ENCODE data around the gene SAP30BP. TPM values are rescaled to one million over a fixed set of nuclear protein-coding genes. Genes with fewer than 3 reads are reported as not detected.

Gene SAP30BP
- total RNA-seq, 1 experiment from 2014 or later = 162 TPM

DNA sequence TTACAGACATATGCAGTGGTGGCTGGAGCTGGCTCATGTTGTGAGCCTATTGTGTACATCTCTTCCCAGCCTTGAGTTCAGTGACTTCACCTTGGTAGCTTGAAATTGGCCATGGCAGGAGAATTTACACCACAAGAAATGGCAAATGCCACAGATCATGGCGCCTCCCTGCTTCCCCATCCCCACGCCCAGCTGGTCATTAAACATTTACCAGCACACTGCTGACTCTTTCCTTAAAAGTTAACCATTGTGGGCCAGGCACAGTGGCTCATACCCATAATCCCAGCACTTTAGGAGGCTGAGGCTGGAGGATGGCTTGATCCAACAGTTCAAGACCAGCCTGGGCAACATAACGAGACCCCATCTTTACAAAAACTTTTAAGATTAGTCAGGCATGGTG lies 31.5 kb downstream of the SAP30BP start:
- DNase-seq (ENCODE audit: low spot score) = no peak
- in situ Hi-C loops (cut with HindIII; ENCODE audit: low sequenced_read_pairs) = no loop called here

DNA sequence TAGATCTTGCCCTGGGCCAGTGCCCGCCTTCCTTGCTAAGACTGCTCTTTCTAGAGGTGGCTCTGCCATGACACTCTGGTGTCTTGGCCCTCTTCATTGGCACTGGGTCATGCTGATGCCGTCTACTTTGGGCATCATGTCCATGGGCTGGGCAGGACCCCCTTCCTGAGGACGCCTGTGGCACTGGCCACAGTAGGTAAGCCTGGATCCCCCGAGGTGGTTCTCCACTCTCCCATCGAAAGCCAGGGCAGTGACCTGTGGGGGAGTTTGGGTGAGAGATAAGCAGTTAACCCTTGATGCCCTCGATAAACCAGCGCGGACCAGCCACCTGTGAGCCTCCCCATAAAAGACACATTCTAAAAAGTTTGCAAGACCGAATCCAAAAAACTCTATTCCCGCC lies 34.1 kb downstream of the SAP30BP start:
- in situ Hi-C loops (cut with HindIII; ENCODE audit: low sequenced_read_pairs) = no loop called here
- no peak for DNase-seq (ENCODE audit: low spot score)

DNA sequence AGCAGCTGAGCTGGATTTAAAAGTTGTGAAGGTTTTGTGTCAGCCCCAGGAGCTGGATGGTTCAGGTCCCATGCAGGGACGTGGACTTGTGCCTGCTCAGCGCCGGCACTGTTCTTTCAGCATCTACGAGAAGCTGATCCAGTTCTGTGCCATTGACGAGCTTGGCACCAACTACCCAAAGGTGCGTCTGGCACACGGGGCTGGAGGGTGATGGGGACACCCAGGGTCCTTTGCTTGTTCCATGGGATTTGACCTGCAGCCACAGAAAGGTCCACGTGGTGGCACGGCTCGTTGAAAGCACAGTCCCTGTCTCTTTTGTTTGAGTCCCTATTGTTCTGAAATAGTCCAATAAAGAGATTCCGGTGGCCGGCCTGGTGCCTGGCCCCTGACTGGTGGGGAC lies 36.1 kb downstream of the SAP30BP start:
- in situ Hi-C loops (cut with HindIII; ENCODE audit: low sequenced_read_pairs) = no loop called here
- no peak for DNase-seq (ENCODE audit: low spot score)

DNA sequence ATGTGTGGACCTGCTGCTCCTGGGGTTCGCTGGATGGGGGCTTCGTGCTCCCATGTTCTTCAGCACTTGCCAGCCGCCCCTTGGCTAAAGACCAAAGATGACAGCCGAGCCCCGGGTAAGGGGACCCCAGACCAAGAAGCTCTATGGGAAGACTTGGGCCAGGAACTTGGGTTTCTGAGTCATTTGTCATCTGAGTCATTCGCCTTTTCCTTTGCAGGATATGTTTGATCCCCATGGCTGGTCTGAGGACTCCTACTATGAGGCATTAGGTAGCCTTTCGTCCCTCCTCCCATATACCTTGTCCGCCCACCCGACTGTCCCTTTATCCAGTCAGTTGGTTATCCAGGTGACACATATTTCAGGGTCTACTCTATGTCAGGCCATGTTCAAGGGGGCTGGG lies 36.5 kb downstream of the SAP30BP start:
- DNase-seq (ENCODE audit: low spot score) = no peak
- in situ Hi-C loops (cut with HindIII; ENCODE audit: low sequenced_read_pairs) = no loop called here

DNA sequence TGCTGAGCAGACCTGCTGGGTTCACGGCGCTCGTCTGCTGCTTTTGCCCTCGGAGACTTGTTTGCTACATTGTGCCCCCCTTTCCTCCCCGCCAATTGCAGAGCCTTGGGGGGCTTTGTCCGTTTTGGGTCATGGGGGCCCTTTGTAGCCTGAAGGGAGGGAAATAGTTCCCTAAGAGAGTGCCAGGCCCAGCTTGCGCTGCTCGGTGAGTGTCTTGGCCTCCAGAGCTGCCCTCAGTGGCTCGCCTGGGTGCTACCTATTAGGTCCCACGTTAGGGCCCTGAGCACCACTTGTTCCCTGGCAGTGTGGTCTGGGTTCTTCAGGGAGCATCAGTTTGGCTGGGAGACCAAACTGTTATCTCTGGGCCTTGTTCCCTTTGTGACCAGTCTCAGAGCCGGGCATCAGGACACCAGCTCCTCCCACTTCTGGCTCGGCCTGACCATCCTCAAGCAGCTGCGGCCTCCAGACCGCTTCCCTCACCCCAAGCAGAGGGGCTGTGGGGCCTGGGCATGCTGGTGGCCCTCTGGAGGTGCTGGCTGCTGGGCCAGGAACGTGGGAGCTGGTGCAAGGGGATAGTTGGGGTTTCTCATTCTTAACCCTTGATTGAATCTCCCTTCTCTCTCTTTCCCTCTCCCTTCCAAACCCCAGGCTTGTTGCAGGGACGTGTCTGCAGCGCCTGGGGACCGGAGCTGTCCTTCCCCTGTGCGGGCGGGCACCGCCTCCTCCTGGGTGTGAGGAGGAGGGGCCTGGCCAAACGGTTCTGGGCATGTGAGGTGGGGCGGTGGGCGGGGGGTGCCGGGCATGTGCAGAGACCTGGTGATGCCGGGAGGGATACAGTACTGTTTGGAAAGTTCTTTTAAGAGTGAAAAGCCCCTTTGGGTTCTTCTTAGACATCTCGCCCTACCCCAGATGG lies 38.1 kb downstream of the SAP30BP start:
- DNase-seq (ENCODE audit: low spot score) = no peak
- in situ Hi-C loops (cut with HindIII; ENCODE audit: low sequenced_read_pairs) = no loop called here

DNA sequence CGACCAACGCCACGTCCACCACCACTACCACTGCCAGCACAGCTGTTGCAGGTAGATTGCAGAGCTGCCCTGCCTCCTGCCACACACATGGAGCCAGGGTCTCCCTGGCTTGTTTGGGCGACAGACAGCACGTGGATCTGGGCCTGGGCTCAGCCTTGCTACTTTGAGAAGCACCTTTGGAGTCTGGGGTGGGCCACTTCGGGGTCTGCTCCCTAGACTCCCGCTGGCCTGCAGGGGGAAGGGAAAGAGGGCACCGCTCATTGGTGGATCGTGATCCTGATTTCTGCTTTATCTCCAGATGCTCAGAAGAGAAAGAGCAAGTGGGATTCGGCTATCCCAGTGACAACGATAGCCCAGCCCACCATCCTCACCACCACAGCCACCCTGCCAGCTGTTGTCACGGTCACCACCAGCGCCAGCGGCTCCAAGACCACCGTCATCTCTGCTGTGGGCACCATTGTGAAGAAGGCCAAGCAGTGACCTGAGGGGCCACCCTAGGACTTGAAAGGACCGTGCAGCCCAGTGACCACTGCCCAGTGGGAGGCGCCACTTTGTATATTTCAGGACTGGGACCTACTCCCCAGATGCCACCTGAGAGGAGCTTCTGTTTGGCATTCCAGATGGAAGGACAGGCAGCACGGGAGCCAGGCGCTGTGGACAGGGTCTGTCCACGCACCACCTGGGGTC lies 39.0 kb downstream of the SAP30BP start:
- no peak for DNase-seq (ENCODE audit: low spot score)
- in situ Hi-C loops (cut with HindIII; ENCODE audit: low sequenced_read_pairs) = no loop called here

DNA sequence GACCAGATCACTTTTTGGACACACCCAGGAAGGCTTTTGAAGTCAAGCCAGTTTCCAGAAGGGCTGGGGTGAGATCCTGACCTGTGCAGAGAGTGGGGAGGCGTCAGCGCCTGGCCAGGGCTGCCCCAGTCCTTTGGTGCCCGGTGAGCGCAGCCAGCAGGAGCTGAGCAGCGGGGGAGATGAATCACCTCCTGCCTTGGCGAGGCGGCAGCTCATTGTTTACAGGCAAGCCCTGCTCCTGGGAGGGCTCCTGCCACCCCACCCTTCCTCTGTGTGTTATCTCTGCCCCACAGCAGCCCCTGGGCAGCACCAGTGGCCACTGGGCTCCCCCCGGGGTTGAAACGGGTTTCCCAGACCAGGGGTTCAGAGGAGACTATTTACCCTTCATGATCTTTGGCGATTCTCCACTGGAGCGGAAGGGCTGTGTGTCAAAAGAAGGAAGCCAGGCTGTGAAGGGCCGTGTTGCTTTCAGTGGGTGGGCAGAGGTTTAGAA lies 40.0 kb downstream of the SAP30BP start:
- no peak for DNase-seq (ENCODE audit: low spot score)
- in situ Hi-C loops (cut with HindIII; ENCODE audit: low sequenced_read_pairs) = no loop called here

DNA sequence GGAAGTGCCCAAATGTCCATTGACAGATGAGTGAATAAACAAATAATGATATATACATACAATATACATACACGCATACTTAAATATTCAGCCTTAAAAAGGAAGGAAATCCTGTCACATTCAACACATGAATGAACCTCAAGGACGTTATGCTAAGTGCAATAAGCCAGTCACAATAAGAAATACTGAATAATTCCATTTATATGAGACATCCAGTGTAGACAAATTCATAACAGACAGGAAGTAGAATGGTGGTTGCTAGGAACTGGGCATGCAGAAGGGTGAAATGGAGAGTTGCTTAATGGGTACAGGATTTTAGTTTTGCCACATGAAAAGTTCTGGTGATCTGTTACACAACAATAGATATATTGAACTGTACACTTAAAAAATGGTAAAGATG lies 45.3 kb downstream of the SAP30BP start:
- no peak for DNase-seq (ENCODE audit: low spot score)
- in situ Hi-C loops (cut with HindIII; ENCODE audit: low sequenced_read_pairs) = no loop called here

DNA sequence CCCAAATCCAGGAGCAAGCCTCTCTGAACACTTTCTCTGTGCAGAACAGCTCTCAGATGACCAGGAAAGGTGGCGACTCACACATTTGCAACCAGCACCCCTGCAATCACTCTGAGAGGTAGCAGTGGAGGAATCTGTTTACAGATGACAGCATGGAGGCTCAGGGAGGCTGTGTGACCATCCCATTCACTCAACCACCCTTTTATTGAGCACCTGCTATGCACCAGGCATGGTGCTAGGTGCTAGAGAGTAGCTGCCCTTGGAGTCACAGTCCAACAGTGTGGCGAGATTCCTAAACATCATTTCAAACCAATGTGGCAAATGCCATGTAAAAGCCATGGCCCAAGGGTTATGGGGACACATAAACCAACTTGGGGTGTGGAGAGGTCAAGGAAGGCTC lies 52.6 kb downstream of the SAP30BP start:
- in situ Hi-C loops (cut with HindIII; ENCODE audit: low sequenced_read_pairs) = no loop called here
- no peak for DNase-seq (ENCODE audit: low spot score)

DNA sequence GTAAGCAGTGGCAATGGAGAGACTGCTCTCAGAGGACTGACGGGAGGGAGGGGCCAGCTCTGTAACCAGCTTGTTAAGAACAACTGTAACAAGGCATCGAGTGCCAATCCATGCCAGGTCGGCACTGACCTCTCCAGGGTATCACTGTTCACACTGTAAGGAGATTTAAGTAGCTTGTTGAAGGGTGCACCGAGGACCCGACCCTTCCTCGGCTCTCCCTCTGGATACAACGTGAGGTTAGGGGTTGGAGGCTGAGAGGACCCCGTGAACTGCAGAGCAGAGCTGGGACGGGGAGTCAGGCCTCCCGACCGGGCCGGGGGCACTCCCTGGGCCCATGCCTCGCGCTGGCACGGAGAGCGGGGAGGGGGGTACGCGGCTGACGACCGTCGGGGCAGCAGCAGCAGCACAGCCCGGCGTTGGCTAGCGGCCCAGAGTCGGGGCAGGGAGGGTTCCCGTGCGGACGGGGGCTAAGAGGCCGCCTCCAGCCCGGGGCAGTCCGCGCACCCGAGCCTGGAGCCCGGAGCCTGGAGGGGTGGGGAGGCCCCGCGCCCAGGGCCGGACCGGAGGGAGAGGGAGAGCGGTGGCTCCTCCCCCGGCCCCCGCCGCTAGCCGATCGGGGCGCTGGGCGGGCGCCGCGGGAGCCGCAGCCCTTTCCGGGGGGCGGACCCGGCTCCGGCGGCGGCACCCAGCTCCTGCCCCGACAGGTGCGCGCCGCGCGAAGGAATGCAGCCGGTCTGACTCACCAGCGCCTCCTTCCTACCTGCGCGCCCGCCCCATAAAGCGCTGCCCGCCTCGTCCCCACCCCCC lies 53.7 kb downstream of the SAP30BP start, which contains the start of gene ITGB4:
Gene ITGB4, plus strand, starts transcription at position 804 of the 807 bp plus-strand sequence. CDS start 3,245 bp downstream, outside the sequence.
- in situ Hi-C loops (cut with HindIII; ENCODE audit: low sequenced_read_pairs) = no loop called here
- no peak for DNase-seq (ENCODE audit: low spot score)

DNA sequence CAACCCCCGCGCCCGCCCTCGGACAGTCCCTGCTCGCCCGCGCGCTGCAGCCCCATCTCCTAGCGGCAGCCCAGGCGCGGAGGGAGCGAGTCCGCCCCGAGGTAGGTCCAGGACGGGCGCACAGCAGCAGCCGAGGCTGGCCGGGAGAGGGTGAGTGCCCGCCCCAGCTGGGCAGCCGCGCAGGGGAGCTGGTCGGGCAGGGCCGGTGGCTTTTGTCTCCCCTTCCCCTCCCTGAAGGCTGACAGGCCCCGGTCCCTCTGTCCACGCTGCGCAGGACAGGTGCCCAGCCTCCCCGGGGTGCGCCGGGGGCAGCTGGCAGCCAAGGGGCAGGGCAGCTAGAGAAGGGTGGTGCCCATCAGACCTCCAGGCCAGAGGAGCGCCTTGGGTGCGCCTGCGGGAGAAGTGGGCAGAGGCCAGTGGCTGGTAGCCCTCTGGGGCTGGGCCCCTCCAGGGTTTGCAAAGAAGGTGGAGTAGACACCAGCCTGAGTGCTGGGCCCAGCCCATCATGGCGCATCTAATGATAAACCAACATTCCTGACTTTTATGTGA lies 54.4 kb downstream of the SAP30BP start:
- DNase-seq (ENCODE audit: low spot score) = no peak

DNA sequence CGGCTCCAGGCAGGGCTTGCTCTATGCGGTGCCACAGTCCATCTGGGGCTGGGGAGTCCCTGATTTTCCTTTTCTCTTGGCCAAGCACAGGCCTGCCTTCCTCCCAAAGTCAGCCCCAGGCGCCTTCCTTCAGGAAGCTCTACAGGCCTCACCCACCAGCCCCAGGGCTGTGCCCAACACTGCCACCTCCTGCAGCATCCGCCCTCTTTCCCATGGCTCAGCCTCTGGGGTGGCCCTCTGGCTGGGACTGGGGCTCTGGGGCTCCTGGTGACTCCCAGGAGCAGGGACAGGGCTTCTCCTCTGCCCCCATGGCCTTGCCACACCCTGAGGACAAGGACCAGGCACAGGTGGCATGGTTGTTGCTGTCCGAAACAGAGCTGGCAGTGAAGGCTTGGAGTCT lies 54.9 kb downstream of the SAP30BP start:
- DNase-seq (ENCODE audit: low spot score) = no peak
- in situ Hi-C loops (cut with HindIII; ENCODE audit: low sequenced_read_pairs) = no loop called here

More for the DNA sequence above, 54.4 kb downstream of the SAP30BP start:
- in situ Hi-C loops (cut with HindIII; ENCODE audit: low sequenced_read_pairs) = no loop called here

DNA sequence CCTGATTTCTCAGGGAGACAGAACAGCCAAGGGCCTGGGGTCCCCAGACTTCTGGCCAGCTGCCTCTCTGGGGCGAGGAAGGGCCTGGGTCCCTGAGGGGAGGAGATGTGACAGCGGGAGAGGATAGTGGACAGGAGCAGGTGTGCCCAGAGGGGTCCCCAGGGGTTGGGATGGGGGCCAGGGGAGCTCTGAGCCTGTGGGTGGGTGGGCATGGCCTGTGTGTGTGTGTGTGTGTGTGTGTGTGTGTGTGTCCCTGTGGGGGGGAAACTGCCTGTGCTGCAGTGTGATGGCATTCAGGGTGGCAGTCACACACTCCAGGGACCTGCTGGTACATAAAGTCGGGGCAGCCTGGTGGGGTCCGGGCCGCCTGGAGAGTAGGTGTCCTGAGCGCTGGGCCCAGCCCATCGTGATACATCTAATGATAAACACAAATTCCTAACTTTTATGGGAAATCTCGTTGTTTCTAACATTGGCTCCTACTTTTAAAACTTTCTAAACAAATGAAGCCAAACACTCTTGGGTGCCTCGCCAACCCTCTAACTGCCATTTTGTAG lies 55.5 kb downstream of the SAP30BP start:
- in situ Hi-C loops (cut with HindIII; ENCODE audit: low sequenced_read_pairs) = no loop called here
- DNase-seq (ENCODE audit: low spot score) = no peak

DNA sequence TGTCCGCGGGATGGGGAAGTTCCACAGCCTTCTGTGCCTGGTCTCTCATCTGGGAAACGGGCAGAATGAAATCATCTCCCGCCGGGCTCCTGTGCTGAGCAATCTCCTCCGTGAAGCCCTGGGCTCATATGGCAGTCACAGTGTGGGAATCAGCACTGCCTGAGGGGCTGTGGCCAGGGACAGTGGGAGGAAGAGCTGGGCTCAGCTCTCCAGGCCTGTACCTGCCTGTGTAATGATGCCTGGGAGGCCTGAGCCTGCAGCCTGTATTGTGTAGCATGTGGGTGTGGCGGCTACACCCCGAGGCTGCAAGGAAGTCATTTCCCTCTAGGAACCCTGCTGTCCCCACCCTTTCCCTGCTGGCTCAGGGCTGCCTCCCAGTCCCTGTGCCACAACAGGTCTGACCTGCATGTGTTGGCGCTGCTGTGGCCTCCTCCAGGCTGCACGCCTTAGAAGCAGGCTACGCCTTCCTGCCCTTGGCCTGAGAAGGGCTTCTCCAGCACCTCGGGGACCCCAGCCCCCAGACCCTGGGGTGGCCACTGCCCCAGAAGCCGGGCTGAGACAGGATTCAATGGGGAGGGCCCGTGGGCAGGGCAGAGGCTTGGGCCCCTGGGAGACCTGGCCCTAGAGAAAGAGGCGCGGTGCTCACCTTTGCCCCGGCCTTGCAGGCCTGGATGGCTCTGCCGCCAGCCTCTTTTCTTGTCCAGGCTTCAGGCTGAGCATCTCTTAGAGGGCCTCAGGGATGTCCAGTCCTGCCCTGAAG lies 56.2 kb downstream of the SAP30BP start:
- DNase-seq (ENCODE audit: low spot score) = no peak
- in situ Hi-C loops (cut with HindIII; ENCODE audit: low sequenced_read_pairs) = no loop called here

DNA sequence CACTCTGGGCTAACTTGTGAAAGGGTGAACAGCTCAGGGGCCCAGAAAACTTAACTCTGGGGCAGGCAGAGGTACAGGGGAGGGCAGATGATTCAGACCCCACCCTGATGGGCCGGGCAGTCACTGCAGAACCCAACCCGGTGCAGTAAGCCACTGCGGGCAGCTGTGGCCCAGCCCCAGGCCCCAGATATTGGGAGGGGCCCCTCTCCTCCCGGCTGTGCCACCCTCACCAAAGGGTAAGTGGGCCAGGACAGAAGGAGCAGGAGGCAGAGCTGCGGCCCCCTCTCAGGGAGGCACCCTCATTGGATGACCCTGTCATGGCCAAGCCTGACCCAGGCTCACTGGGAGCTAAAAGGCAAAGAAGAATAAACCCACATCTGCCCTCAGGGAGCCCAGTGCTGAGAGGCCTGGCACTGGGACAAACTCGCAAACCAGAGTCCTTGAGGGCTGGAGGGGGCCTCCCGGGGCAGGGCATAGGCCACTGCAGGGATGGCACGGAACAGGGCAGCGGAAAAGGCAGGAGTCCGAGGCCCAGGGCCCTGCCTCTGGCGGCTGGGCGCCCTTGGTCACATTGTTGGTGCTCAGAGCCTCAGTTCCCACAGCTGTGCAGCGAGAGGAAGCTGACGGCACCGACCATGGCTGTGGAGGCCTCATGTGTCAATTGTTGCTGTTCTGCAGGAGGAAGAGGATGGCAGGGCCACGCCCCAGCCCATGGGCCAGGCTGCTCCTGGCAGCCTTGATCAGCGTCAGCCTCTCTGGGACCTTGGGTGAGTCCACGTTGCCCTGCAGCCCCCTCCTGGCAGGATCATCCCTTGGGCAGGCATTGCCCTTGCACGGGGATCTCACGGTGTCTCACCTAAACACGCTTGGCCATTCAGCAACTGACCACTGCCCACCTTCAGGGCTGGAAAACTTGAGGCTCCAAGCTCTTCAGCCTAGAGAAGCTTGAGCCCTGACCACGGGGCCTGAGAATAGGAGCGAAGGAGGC lies 57.2 kb downstream of the SAP30BP start:
- no peak for DNase-seq (ENCODE audit: low spot score)
- in situ Hi-C loops (cut with HindIII; ENCODE audit: low sequenced_read_pairs) = no loop called here

DNA sequence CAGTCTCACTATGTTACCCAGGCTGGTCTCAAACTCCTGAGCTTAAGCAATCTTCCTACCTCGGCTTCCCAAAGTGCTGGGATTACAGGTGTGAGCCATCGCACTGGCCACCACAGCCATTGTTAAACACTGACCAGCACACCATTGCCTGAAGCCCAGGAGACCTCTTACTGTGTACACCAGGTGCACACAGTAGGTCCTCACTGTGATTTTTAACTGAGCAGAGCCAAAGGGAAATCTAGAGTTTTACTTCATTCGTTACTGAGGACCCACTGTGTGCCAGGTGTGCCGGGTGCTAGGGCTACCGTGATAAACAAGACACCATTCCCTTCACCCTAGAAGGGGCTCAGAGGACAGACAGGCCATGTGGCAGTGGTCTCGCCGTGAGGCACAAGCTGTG lies 58.4 kb downstream of the SAP30BP start:
- in situ Hi-C loops (cut with HindIII; ENCODE audit: low sequenced_read_pairs) = no loop called here
- no peak for DNase-seq (ENCODE audit: low spot score)

DNA sequence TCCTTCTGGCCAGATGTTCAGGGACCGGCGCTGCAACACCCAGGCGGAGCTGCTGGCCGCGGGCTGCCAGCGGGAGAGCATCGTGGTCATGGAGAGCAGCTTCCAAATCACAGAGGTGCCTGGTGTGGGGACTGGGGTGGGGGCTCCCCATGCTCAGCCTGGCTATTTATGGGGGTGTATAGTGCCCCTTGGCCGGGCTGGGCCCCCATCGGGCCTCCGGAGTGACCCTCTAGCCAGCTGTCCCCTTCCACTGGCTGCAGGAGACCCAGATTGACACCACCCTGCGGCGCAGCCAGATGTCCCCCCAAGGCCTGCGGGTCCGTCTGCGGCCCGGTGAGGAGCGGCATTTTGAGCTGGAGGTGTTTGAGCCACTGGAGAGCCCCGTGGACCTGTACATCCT lies 60.3 kb downstream of the SAP30BP start:
- DNase-seq (ENCODE audit: low spot score) = no peak
- in situ Hi-C loops (cut with HindIII; ENCODE audit: low sequenced_read_pairs) = no loop called here

Data from G401 (cell line).